GM10266 (cell line): ENCODE measurements around the gene CLMP.

ENCODE experiments used
- DNase-seq: peaks from one replicate; pipeline ENCODE4 v3.0.0; 2012; ENCODE audit errors: extremely low spot score
- CTCF ChIP-seq: IDR thresholded peaks from 2 replicates; pipeline ENCODE4 v1.5.1; 2012; ENCODE audit warnings: mild to moderate bottlenecking, low read depth; ENCODE audit not compliant: control insufficient read depth, insufficient read depth; ENCODE audit errors: missing control alignments

CLMP gene

GRCh38 chr11:123046473-123047259 is 148.4 kb downstream of the CLMP start:
- TF ChIP-seq CTCF = no peak
- no peak for DNase-seq

GRCh38 chr11:123045101-123045500 is 149.9 kb downstream of the CLMP start:
- DNase-seq = no peak
- TF ChIP-seq CTCF = no peak

GRCh38 chr11:123041185-123041584 is 153.9 kb downstream of the CLMP start:
- no peak for DNase-seq
- no peak for TF ChIP-seq CTCF

- no peak for TF ChIP-seq CTCF
- no peak for DNase-seq
Measured at GRCh38 chr11:123040111-123040432, 155.0 kb downstream of the CLMP start.

DNA sequence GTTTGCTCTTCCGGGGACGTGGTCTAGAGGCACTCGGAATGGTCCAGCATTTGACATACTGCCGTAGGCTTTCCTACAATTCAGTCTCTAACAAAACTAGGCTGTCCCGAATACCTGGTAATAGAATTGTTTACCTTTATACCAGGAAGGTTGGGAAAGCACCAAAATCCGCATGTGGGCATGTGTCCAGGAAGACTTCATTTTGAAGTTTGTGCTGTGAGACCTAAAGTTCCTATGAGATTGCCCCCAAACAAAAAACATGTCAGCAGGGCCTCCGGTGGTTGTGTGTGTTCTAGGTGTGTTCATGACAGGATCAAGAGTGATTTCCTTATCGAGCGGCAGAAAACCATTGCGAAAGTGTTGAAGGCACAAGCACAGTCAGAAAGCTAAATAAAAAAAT is 159.2 kb downstream of the CLMP start:
- no peak for DNase-seq
- TF ChIP-seq CTCF = no peak

DNA sequence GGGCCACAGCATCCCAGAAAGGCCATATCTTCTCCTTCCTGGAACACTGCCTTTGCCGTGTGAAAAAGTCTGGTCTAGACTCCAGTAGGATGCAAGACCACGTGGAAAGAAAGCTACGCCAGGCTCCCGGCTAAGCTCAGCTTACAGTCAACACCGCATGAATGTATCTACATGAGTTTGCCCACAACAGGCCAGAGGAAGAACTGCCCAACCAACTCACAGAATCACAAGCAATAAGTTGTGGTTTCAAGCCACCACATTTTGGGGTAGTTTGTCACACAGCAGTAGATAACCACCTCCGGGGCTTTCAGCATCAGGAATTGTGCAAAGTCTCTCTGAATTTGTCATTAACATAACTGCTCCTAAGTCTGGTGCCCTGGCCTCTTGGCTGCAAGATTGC is 160.5 kb downstream of the CLMP start:
- DNase-seq = no peak

More for the DNA sequence above, 160.5 kb downstream of the CLMP start:
- no peak for TF ChIP-seq CTCF
